ENCODE measurements around the gene XPNPEP3.
"Not testable (repeated sequence)": the region's sequence is repeated elsewhere in the genome, so short reads cannot be mapped to it uniquely, and the experiment has no call there.

Gene XPNPEP3

DNA sequence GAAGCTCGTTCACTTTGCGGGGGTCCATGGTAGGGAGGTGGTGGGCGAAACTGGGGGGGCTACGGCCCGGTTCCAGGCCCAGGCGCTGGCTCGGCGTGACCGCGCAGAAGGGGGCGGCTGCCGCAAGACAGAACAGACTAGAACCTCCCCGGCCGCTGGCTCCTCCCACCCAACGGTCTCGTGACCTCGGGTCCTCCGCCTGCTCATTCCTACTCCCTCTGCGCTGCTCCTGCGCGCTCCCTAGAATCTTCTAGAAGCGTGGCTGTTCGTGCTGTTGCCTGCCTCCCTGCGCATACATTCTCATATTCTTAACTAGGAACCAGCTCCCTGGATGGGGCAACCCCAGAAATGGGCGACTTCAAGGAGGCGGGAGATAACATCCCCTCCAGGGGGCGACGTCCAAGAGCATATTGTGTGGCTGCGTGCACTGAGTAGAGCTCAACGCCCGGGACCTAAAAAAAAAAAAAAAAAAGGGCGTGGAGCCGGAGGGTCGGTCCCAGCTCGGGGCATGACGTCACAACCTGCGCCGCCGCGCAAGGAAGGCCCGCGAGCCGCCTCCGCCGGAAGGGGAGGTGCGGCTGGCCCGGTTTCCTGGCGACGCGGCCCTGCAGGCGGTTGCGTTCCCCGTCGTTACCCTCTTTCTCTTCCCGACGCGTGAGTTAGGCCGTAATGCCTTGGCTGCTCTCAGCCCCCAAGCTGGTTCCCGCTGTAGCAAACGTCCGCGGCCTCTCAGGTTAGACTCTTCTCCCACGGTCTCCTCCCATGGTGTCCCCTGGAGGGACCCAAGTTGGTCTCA is at the start of gene XPNPEP3, which contains the start of gene ST13:
Gene XPNPEP3, plus strand, starts transcription at position 636 of the 796 bp plus-strand sequence. Its CDS starts 34 bp downstream, at position 670.
Gene ST13, minus strand, starts transcription at position 127 of the 796 bp plus-strand sequence. Its CDS starts 99 bp downstream, at position 28.
- peak; percentile 98 for DNase-seq

DNA sequence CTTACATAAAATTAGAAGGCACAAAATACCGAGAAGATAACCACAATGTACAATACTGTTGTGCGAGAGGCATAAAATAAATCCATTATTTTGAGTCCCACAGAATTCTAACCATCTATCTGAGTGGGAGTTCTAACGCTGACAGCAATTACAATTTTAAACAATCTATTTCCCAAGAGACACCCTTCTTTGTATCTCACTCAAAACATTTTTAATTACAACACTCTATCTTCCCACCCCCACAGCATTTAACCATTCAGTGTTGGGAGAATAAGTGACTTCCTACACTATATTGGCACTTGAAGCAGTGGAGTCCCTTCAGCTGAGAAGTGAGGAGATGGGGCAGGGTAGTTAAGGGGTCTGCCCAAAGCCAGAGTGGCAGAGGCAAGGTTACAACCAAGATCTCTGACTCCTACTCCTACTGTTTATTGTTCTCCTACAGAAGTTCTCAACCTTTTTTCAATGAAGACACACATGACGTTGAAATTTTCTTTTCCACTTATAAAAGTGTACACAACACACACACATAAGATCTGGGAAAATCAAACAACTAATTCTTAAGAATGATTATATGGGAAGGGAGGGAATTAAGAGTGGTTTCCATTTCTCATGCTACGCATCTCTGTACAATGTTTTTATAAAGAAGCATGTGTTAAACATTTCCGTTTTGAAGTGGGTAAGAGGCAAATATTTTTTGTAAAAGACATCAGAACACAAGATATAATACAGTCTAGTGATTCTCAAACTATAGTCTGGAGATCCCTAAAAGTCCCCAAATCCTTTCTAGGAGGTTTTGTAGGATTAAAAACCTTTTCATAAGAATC is 48.7 kb upstream of the XPNPEP3 start:
- no peak for DNase-seq

DNA sequence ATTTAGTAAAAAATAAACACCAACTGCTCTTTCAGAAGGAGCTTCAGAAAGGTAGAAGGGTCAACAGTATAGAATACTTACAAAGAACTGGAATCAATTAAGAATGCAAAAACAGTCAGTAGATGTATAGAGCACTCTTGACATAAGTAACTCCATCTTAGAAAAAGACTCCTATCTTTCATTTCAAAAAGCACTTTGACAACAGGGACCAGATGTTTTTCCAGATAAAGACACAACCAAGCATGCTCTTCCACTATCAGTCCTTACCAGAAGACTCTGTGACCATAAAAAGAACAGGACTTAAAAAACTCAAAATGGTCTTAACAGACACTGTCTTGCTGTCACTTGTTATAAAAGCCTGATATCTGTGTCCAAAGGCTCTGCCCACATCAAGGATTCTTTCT is 43.0 kb upstream of the XPNPEP3 start:
- DNase-seq: no peak

DNA sequence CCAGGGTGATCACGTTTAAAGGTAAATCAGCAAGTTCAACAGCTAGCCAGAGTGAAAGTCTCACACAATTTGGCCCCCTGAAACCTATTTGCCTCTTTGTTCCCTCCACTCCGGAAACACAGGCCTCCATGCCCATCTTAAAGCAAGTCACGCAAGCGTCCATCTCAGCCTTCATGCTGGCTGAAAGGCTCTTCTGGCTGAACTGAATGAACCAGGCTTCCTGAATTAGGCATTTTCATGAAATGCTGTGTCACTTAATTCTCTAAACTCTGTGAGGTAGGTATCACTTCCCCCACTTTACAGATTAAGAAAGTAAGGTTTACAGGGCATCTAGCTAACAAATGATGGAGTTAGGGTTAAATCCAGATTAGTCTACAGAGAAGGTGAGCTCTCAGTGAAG is 39.2 kb upstream of the XPNPEP3 start:
- DNase-seq: no peak

DNA sequence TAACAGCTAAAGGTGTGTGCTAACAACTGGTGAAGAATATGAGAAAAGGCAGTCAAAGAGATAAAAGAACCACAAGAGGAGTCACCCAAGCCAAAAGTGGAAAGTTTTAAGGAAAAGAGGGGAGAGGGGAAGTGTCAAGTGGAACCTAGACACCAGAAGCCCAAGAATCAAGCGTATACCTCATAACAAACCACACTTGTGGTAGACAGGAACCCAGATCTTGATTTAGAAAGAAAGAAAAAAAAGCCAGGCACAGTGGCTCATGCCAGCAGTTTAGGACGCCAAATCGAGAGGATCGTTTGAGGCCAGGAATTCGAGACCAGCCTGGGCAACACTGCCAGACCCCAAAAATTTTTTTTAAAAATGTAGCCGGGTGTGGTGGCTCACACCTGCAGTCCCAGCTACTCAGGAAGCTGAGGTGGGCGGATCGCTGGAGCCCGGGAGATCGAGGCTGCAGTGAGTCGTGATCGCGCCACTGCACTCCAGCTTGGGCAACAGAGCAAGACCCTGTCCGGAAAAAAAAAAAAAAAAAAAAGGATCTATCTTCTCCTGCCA is 38.7 kb upstream of the XPNPEP3 start:
- no peak for DNase-seq

DNA sequence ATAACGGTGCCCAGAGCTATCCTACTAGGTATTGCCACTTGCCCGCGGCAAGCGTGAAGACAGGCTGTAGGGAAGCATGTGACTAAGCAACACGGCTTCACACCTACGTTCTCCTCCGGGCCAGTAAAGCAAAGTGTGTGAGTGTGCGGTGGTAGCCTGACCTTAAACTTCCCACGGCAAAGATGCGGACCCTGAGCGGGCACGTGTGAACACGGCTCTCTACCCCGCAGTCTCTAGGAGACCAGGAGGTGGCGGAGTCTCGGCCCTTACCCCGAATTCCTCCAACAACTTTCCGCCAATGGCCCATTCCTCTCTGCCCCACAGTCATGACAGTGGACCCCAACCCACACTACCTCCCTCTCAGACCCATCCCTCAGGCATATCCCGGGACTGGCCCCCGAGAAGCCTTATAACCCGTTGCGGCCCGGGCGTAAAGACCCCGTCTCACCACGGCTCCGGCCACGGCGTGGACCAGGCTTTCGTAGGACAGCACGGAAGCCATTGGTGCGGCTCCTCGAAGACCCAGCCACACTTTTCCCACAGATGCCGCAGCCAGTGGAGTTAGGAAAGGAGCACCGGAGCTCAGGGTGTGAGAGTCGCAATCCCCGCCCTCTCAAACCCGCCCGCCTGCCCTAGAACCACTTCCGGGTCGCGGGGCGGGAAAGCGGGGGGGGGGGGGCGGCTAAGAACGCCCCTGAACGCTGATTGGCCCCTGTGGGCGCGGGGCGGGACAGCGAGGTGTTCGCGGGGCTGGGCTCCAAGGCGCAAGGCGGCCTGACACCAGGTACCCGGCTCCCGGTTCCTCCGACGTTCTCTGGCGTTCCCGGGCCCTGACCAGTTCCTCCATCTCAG is 38.0 kb upstream of the XPNPEP3 start, which contains the start of gene SLC25A17:
Gene SLC25A17, minus strand, starts transcription at position 600 of the 852 bp plus-strand sequence. Its CDS starts 98 bp downstream, at position 502.
- DNase-seq: peak; percentile 90

DNA sequence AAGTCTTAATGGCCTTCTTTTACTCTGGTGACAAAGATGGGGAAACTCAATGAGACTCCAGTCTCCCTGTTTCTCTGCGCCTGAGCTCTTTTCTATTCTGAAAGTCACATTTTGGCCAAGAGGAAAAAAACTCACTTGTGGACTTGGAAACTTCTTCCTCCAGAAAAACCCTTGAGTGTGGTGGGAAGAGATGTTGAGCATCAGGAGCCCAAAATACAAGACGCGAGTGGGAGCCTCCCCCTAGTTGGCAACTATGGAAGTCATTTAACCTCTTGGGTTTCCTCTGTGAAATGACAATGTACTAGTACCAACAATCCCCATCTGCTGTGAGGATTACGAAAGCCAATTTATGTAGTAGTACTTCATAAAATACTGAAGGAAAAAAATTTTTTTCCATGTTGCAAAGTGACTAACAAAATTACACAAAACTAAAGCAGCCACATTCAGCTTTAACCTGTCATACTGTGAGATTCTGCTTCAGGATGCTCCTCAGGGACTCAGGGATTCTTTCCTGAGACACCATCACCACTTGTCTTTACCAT is 37.3 kb upstream of the XPNPEP3 start:
- no peak for DNase-seq

DNA sequence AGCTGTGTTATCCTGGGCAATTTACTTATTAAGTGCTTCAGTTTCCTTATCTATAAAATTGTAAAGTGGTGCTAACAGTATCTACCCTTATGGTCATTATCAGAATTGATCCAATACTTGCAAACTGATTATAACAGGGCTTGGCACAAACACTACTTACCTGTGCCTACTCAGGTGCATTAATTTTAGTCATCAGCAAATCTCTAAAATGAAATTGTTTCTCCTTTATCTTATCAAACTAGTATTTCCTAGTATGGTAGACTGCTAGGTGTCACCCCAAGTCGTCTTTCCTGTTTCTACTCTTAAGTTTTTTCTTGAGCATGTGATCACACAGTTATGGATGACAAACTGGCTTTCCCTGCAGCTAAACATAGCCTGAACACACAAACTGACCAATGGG is 33.5 kb upstream of the XPNPEP3 start:
- DNase-seq: no peak

DNA sequence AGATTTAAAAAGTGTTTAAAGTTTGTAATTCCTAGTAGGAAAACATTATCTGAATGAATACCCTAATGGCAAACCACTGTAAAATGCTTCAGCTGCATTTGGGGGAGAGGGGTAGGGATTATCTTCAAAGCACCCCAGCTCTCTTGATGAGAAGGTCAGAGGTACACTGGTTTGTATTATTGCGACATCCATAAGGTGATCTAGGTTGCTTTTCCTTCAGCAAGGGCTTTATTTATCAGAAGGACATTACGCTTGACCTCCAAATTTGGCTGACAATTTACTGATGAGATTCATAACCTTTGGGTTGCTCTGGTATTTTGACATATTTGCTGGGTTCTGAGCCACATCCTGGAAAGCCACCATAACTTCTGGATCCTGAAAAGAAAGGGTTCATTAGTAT is 30.7 kb upstream of the XPNPEP3 start:
- DNase-seq: not testable (repeated sequence)

DNA sequence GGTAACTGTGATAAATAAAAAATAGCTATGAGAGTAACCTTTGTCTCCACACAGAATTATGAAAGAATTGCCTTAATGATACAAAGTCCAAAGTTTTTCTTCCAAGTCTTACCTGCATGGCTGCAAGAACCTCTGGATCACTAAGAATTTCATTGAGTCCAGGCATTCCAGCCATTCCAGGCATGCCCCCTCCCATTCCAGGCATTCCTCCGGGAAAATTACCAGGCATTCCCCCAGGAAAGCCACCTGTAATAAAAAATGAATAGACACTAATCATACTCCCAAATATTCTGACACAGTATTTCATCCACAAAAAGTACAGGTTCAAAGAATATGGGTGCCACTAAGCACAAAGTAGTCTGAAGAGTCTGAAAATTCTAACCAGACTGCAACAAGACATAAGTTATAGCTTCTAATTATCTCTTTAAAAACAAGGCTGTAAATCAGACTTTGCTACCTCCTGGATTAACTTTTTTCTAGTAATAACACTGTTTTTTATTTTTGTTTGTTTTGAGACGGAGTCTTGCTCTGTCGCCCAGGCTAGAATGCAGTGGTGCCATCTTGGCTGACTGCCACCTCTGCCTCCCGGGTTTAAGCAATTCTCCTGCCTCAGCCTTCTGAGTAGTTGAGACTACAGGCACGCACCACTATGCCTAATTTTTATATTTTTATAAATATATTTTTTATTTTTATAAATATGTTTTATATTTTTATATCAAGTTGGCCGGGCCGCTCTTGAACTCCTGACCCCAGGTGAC is 29.8 kb upstream of the XPNPEP3 start:
- DNase-seq: no peak

DNA sequence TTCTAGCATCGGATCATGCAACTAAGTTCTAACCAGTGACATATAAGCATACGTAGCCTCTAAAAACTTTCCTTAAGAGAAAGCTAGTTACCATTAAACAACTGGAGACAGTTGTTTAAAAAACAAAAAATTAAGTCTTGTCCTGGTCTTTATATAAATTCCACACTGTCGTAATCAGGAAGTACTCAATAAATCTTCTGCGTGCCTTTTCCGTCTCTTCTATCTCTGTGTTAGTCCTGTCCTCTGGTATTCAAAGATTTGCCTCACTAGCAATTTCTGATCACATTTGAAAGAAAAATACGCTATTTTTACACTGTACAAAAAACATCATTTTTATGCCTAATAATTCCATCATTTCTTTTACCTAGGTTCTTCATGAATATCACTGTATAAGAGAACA is 27.8 kb upstream of the XPNPEP3 start:
- DNase-seq: no peak

DNA sequence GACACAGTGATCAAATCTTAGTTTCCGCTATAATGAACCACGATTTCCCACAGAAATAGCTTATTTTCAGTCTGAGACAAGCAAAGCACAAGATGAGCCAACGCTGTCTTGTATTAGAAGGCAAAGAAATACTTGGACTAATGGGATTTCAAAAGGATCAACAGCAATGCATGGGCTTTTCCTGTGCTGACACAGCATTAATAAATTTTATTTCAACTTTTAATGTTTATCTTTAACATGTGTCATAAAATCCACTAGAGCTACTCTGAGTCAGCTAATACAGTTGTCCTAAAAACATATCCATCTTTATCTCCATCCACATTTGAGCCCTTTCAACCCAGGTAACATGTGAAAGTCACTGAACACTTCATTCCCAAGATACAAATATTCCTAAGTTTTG is 22.3 kb upstream of the XPNPEP3 start:
- no peak for DNase-seq

DNA sequence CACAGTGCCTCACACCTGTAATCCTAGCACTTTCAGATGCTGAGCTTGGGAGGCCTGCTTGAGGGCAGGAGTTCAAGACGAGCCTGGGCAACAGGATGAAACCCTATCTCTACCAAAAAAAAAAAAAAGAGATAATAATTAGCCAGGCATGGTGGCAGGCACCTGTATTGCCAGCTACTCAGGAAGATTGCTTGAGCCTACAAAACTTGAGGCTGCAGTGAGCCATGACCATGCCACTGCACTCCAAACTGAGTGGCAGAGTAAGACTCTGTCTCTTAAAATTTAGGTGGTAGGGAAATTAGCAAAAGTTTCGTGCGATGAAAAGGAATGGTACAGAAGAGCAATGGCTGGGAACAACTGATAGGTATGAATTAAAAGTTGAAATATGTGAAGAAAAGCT is 18.5 kb upstream of the XPNPEP3 start:
- DNase-seq: no peak

DNA sequence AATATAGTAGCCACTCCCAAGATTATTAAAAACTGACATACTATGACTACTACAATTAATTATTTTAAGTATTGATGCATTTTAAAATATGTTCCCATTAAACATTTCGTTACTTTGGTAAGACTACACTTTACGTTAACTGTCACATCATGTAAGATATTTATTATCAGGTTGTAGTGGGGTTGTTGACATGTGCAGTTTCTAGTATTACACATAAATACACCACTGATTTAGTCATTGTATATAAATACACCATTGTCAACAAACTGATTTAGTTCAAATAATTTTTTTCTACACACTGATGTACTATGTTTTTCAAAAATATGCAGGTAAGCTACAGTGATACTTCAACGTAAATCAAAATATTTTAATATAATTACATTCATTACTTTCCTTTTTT is 12.0 kb upstream of the XPNPEP3 start:
- DNase-seq: no peak

DNA sequence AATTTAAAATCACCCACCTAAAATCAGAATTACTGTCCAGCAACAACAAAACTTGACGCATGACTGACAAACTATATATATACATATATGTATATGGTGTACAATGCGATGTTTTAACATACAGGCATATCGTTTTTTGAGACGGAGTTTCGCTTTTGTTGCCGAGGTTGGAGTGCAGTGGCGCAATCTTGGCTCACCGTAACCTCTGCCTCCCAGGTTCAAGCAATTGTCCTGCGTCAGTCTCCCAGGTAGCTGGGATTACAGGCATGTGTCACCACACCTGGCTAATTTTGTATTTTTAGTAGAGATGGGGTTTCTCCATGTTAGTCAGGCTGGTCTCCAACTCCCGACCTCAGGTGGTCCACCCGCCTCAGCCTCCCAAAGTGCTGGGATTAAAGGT is 11.1 kb upstream of the XPNPEP3 start:
- not testable (repeated sequence) for DNase-seq

DNA sequence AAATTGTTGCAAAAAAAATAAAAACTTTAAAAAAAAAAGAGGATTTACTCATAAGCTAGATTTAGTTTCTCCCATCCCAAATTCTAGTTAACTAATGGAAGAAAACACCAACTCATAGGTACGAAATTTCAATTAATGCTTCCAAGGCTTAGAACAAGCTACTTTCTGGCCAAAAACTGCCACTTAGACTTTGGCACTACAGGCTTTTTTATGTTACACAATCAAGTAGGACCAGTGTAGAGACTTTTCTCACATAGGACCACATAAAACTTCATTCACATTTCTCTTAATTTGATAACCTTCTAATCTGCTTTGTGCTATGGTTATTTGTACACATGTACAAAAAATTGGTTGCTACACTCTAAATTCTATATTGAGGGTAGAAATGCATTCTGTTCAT is 3.6 kb upstream of the XPNPEP3 start:
- DNase-seq: no peak

DNA sequence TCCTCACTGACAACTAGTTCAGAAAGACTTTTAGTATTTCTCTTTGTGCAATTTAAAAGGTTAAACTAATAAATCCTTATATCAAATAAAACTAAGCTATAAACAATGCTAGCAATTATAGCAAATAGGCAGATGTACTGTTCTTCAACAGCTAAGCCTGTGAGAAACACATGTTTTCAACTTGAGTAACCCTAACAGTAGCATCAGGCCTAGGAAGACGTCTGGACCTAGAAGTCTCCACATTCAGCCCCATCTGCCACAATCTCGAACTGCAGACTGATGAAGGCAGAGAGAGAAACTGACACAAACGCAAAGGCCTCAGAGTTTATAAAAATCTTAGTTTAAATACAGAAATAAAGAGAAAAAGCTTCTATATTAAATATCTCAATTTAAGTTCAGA is 3.0 kb upstream of the XPNPEP3 start:
- no peak for DNase-seq

DNA sequence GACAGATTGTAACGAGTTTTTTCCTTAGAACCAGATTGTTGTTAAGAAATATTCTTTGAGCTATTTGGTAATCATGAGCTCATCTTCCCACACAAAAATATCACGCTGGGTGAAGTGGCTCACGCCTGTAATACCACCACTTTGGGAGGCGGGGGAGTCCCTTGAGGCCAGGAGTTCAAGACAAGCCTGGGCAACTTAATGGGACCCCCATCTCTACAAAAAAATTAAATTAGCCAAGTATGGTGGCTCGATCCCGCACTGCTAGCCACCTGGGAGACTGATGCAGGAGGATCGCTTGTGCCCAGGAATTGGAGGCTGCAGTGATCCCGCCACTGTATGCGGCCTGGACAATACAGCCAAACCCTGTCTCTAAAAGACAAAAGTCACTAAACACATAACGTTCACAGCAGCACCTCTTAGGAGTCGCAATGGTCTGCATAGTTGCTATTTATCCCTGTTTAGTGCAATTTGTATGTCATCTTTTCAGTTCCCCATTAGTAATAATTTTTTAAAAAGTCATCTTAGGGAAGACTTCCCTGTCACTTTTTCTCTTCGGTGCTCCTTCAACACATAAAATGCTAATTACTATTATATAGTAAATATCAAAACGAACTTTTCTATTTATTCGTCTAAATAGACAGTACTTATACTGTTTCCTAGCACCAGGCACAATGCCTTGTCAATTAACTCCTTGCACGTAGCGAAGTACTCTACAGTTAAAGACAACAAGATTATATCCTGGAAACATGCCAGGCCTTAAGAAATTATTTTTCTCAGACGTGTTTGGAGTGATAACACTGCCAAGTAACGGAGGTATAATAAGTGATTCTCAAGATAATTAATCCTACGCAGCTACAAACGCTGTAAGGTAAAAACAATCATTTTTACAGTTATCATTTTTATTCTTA is 1.6 kb upstream of the XPNPEP3 start:
- DNase-seq: peak; percentile 24

DNA sequence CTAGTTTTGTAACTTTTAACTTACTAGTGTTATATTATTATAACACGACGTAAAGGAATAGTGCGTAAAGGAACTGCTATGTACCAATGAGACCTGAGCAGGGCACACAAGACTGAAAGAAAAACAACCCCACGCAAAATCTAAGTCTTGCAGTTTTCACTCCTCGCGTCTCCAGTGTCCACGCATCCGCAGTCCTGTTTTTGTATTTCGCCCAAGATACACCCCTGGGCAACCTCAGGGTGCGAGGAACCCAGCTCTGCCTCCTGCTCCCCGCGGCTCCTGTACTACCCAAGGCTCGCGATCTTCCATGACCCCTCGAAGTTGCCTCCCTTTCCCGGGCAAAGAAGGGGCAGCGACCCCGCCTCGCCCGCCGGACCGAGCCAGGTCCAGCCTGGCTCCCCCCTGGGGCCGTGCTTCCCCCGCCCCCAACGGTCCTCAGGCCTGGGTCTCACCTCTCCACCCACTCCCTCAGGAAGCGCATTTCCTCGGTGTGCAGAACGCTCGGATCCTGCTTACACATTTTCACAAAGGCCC is 902 bp upstream of the XPNPEP3 start:
- DNase-seq: no peak

DNA sequence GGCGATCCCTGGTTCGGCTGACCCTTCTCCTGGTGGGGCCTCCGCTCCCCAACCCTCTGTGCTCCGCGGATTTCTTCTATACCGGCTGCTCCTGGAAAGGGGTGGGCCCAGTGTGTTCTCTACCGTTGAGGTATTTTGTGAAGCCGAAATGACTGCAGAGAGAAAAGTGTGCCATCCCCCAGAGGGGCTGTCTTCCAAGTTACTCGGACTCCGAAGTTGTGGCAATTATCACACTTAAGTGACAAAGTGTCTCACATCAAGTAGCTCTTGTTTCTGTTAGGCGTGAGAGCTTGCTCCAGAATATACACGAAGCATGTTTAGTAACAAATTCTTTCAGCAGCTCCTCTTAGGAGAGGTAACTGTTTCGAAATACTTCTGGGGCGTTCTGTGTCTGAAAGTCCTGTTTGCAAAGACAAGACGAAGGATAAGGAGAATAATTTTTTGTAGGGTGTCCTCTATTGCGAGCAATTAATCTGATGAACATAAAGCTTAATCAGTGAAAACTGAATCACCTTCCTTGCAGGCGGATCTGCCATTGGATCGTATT is 434 bp downstream of the XPNPEP3 start:
- no peak for DNase-seq
